ENCODE measurements around the gene SCN3B. TPM values are rescaled to one million over a fixed set of nuclear protein-coding genes. Genes with fewer than 3 reads are reported as not detected.

Gene SCN3B
- total and polyA plus RNA-seq, 5 donors, result 0.20 to 0.91 (median 0.56) TPM

DNA sequence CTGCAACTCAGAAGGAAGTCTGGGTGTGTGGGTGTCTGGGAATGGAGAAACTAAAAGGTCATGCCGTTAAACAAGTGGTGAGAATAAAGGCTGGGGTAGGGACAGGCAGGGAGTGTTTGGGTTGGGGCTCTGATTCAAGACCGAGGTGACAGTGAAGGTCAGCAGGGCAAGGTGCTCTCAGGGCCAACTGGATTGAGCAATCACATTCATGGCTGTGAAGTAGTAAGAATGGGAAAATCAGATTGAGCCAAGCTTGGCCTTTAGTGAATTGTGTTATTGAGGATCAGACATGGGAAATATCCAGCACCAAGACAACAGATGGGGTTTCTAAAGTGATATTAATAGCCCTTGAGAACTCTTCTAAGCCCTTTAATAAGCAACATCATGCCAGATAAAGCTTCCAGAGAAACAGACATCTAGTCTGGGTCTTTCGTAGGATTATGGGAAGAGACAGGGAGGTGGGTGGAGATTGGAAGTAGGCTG is 24.3 kb downstream of the SCN3B start:
- DNase-seq (no peak), ATAC-seq (peak in 1 of 2 donors; percentile 48)
- Histone ChIP-seq H3K4me3 (ENCODE audit: low read length) (no peak overlapping the region), H3K27ac (ENCODE audit: low read length) (no peak overlapping the region), H3K27me3 (ENCODE audit: control insufficient read depth, insufficient read depth) (no peaks in the 10 kb centered on the region), H3K4me1 (ENCODE audit: control insufficient read depth, insufficient read depth, low read length) (no peaks in the 10 kb centered on the region), H3K9me3 (ENCODE audit: control insufficient read depth, low read length) (no peaks in the 10 kb centered on the region)
- intact Hi-C loops (cut with DNase I), result no loop called here
- 38% methylated on average over 3 of the region's 3 CpGs for WGBS

DNA sequence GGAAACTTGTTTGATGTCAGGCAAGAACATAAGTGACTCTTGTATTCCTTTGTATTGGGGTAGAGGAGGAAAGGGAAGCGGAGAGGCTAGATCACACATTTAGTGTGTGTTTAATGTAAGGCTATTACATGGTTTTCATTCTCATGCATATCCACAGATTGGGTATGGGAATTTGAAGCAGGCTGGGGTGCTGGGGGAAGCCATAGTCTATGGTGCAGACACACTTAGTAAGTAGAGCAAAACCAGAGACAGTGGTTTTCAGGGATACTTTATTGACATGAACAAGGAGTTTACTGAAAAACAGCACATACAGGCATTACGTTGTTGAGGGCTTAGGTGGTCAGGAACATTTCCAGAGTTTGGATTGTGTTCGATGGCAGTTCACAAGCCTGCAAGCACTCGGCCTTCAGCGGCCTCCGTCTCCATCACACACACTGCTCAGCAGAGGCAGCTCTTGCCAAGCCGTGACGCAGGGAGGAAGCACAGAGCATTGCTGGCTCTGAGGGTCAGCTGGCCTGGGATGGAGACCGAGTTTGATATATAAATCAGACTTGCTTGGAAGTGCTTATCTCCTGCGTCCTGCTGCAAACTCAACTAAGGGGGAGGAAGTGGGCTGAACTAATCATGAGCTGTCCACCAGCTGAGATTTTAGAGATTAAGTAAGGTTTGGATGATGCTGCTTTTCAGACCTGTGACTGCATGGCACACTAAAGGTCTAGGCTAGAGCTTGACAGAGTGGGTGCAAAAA is 25.3 kb downstream of the SCN3B start:
- H3K9me3 ChIP-seq (ENCODE audit: control insufficient read depth, low read length), result no peaks in the 10 kb centered on the region
- H3K4me1 ChIP-seq (ENCODE audit: control insufficient read depth, insufficient read depth, low read length), result no peaks in the 10 kb centered on the region
- DNase-seq (peak; percentile 86 to 92 (median 88)), ATAC-seq (peak; percentile 87 to 94)
- H3K4me3 ChIP-seq (ENCODE audit: low read length), result no peak overlapping the region
- H3K27me3 ChIP-seq (ENCODE audit: control insufficient read depth, insufficient read depth), result no peaks in the 10 kb centered on the region
- intact Hi-C loops (cut with DNase I), result no loop called here
- no peak overlapping the region for H3K27ac ChIP-seq (ENCODE audit: low read length)
- 30% methylated on average over 10 of the region's 10 CpGs for WGBS

DNA sequence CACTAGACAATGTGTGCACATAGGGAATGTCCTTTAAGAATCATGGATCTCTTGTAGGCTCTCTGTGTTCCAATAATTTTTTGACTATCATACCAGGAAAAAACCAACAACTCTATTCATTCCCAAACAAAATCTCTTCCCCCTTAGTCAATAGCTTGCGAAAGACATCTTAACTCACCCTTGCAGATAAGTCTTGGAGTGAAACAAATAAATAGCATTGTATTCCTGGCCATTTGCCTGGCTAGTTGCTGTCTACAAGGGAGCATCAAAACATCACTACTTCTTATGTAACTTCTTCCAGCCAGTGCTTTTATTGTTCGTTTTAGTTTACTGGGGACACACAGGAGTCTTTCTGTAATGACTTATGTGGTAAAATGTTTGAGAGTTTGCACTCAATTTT is 29.4 kb downstream of the SCN3B start:
- no peak for DNase-seq
- no peak for ATAC-seq
- WGBS, result 92% methylated on average over 2 of the region's 2 CpGs
- H3K27ac ChIP-seq (ENCODE audit: low read length), result no peak overlapping the region
- no peak overlapping the region for H3K4me3 ChIP-seq (ENCODE audit: low read length)
- no peaks in the 10 kb centered on the region for H3K27me3 ChIP-seq (ENCODE audit: control insufficient read depth, insufficient read depth)
- intact Hi-C loops (cut with DNase I), result no loop called here
- H3K4me1 ChIP-seq (ENCODE audit: control insufficient read depth, insufficient read depth, low read length), result no peaks in the 10 kb centered on the region
- H3K9me3 ChIP-seq (ENCODE audit: control insufficient read depth, low read length), result no peaks in the 10 kb centered on the region

DNA sequence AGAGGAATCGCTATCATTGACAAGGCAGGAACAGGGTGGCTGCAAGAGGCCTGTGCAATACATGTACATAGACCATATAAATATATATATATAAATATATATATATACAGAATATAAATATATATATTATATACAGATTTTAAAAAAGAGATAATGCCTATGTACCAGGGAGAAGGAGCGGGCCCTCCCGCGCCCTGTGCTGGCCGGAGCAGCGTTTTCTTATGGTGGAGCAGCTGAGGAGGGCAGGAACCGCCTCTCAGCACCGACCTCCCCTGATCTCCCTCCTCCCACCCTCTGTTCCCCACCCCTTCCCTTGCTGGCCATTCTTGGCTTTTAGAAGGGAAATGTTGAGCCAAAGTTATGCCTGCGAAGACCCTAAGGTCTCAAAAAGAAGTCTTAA is 31.8 kb downstream of the SCN3B start:
- WGBS, result 93% methylated on average over 9 of the region's 9 CpGs
- no peaks in the 10 kb centered on the region for H3K4me1 ChIP-seq (ENCODE audit: control insufficient read depth, insufficient read depth, low read length)
- no peak overlapping the region for H3K27ac ChIP-seq (ENCODE audit: low read length)
- ATAC-seq, result no peak
- H3K4me3 ChIP-seq (ENCODE audit: low read length), result no peak overlapping the region
- DNase-seq, result no peak
- intact Hi-C loops (cut with DNase I), result no loop called here
- no peaks in the 10 kb centered on the region for H3K27me3 ChIP-seq (ENCODE audit: control insufficient read depth, insufficient read depth)
- no peaks in the 10 kb centered on the region for H3K9me3 ChIP-seq (ENCODE audit: control insufficient read depth, low read length)

DNA sequence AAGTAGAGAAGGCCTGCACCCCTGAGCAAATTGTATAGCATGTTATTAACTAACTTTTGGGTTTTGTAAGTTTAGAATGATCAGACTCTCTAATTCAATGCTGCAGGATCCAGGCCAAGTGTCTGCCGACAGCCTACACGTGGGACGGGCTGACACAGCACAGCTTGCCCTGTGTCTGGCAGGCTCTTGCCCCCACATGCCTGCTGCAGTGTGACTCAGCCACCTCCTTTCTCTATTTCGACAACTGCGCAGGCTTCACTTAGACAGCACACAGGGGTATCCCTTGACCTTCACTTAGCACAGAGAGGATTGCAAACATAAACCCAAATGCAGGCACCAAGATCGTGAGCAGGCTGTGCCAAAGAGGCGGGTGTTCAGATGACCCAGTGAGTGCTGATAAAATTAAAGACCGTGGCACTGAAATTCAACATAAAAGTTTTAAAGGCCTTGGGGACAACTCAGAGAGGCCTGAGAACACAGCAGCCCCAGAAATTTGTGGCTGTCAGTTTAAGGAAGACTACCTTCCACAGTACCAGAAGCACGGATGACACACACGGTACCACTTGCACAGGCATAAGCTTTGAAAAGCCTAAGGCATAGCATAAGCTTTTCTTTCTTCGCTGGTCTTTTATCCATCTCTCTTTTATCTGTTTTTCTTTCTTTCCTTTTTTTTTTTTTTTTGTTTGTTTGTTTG is 37.8 kb downstream of the SCN3B start:
- Histone ChIP-seq H3K4me1 (ENCODE audit: control insufficient read depth, insufficient read depth, low read length) (no peaks in the 10 kb centered on the region), H3K27me3 (ENCODE audit: control insufficient read depth, insufficient read depth) (no peaks in the 10 kb centered on the region), H3K9me3 (ENCODE audit: control insufficient read depth, low read length) (no peaks in the 10 kb centered on the region), H3K27ac (ENCODE audit: low read length) (peak overlapping the region; percentile 25), H3K4me3 (ENCODE audit: low read length) (no peak overlapping the region)
- intact Hi-C loops (cut with DNase I), result no loop called here
- ATAC-seq, result peak; percentile 94 to 96
- 57% methylated on average over 11 of the region's 11 CpGs for WGBS
- DNase-seq, result peak; percentile 75 to 84 (median 81)

DNA sequence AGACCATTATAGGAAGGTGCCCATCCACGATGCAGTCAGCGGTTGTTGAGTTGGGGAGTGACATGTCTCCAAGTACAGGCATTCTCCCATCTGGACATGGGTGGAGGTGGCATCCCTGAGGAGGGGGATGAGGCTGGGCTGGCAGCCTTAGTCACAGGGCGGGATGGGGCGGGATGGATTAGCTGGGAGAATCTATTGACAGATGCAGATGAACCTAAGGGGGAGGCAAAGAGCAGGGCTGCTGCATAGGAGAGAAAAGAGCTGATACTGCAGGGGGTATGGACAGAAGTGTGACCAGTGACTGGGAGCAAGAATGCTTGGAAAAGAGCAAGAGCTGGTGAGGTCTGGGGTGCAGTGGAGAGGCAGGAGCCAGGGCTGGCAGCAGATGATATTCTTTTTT is 42.7 kb downstream of the SCN3B start:
- H3K9me3 ChIP-seq (ENCODE audit: control insufficient read depth, low read length), result no peaks in the 10 kb centered on the region
- no peak overlapping the region for H3K27ac ChIP-seq (ENCODE audit: low read length)
- no peaks in the 10 kb centered on the region for H3K27me3 ChIP-seq (ENCODE audit: control insufficient read depth, insufficient read depth)
- WGBS, result 93% methylated on average over 4 of the region's 4 CpGs
- no peaks in the 10 kb centered on the region for H3K4me1 ChIP-seq (ENCODE audit: control insufficient read depth, insufficient read depth, low read length)
- no peak for ATAC-seq
- DNase-seq, result no peak
- H3K4me3 ChIP-seq (ENCODE audit: low read length), result no peak overlapping the region
- intact Hi-C loops (cut with DNase I), result no loop called here

DNA sequence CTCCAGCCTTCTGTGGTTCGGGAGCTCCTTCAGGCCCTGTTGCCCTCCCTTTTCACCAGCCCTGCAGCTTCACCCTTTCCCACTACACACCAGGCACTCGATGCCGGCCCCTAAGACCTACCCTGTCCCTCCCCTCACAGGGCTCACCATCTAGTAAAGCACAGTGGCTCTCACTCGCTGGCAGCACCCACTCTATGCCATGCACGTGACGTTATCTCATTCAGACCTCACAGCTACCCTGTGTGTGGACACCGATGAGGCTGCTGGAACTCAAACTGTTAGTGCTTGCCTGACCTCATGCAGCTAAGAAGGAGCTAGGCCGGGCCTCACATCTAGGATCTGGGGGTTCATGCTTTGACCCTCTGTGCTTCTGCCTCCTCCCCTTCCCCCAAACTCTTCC is 45.5 kb downstream of the SCN3B start:
- WGBS, result 89% methylated on average over 8 of the region's 8 CpGs
- no peak for ATAC-seq
- no peak for DNase-seq
- intact Hi-C loops (cut with DNase I), result no loop called here
- Histone ChIP-seq H3K4me3 (ENCODE audit: low read length) (no peak overlapping the region), H3K27me3 (ENCODE audit: control insufficient read depth, insufficient read depth) (no peaks in the 10 kb centered on the region), H3K4me1 (ENCODE audit: control insufficient read depth, insufficient read depth, low read length) (no peaks in the 10 kb centered on the region), H3K27ac (ENCODE audit: low read length) (no peak overlapping the region), H3K9me3 (ENCODE audit: control insufficient read depth, low read length) (no peaks in the 10 kb centered on the region)

DNA sequence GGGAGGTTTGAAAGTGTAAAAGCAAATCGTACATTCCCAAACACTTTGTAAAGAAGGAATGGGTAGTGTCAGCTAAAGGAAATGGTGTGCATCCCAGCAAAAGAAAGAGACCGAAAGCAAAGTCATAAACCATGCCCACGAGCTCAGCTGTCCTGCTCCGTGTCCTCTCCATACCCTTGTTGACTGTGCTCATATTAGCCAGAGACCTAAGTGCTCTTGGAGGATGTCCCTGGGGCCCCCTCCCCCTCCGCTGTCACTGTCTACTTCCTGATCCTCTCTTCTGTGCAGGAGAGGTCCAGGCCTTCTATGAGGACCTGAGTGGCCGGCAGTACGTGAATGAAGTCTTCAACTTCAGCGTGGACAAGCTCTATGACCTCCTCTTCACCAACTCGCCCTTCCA is 46.1 kb downstream of the SCN3B start:
- 92% methylated on average over 9 of the region's 9 CpGs for WGBS
- DNase-seq (no peak), ATAC-seq (no peak)
- no peaks in the 10 kb centered on the region for H3K9me3 ChIP-seq (ENCODE audit: control insufficient read depth, low read length)
- intact Hi-C loops (cut with DNase I), result no loop called here
- H3K27me3 ChIP-seq (ENCODE audit: control insufficient read depth, insufficient read depth), result no peaks in the 10 kb centered on the region
- H3K4me1 ChIP-seq (ENCODE audit: control insufficient read depth, insufficient read depth, low read length), result no peaks in the 10 kb centered on the region
- no peak overlapping the region for H3K4me3 ChIP-seq (ENCODE audit: low read length)
- no peak overlapping the region for H3K27ac ChIP-seq (ENCODE audit: low read length)

DNA sequence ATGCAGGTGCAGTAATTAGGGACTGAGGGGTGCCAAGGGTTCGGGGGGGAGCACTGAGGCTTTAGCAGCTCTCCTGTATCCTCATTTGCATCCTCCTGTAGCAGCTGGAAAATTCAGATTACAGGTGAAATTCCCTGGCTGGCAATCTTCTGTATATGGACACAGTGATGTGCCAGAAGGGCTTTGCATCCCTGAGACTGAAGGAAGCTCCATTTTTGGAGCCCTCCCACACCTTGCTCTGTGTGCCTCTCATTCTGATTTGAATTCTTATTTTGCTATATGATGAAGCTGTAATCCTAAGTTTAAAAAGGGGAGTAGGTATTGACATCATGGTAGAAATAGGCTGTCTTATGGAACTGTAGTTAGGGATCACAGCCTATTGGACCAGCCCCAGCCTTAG is 46.6 kb downstream of the SCN3B start:
- Histone ChIP-seq H3K9me3 (ENCODE audit: control insufficient read depth, low read length) (no peaks in the 10 kb centered on the region), H3K27ac (ENCODE audit: low read length) (no peak overlapping the region), H3K4me3 (ENCODE audit: low read length) (no peak overlapping the region), H3K4me1 (ENCODE audit: control insufficient read depth, insufficient read depth, low read length) (no peaks in the 10 kb centered on the region), H3K27me3 (ENCODE audit: control insufficient read depth, insufficient read depth) (no peaks in the 10 kb centered on the region)
- DNase-seq, result no peak
- ATAC-seq, result no peak
- intact Hi-C loops (cut with DNase I), result no loop called here
- 85% methylated on average over 1 of the region's 1 CpG for WGBS

DNA sequence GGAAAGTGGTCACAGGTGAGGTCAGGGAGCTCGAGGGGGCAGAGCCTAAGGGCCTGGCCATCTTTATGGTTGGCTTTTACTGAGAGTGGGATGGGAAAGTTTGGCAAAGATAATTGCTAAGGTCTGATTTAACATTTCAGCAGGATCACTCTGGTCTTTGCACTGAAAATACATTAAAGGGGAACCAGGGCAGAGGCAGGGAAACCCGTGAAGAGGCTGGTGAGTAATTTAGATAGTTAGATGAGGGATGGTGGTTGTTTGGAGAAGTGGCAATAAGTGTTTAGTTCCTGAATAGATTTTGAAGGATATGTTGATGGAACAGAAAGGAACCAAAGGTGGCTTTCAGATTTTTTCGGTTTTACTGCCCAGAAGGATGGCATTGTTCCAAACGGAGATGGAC is 50.8 kb downstream of the SCN3B start:
- no peaks in the 10 kb centered on the region for H3K9me3 ChIP-seq (ENCODE audit: control insufficient read depth, low read length)
- DNase-seq (no peak), ATAC-seq (no peak)
- H3K4me3 ChIP-seq (ENCODE audit: low read length), result no peak overlapping the region
- intact Hi-C loops (cut with DNase I), result no loop called here
- 88% methylated on average over 4 of the region's 4 CpGs for WGBS
- H3K27ac ChIP-seq (ENCODE audit: low read length), result no peak overlapping the region
- no peaks in the 10 kb centered on the region for H3K27me3 ChIP-seq (ENCODE audit: control insufficient read depth, insufficient read depth)
- no peaks in the 10 kb centered on the region for H3K4me1 ChIP-seq (ENCODE audit: control insufficient read depth, insufficient read depth, low read length)

DNA sequence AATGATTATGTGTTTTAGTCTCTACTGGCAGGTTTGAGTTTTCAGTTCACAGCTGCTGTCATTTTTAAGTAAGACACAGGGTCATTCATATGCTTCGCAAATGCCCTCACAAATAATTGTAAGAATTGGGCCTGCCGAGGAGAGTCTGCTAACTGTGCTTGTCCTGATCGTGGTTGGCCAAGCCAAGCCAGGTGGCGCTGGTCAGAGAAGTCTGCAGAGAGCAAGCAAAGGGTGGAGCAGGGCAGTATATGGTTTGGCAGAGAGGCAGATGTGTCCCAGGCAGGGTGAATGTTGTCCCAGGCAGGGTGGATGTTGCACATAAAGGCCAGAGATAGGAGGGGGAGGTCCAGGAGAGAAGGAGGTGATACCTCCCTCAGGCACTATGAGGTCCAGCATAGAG is 52.7 kb downstream of the SCN3B start:
- 81% methylated on average over 4 of the region's 4 CpGs for WGBS
- Histone ChIP-seq H3K4me3 (ENCODE audit: low read length) (no peak overlapping the region), H3K4me1 (ENCODE audit: control insufficient read depth, insufficient read depth, low read length) (no peaks in the 10 kb centered on the region), H3K9me3 (ENCODE audit: control insufficient read depth, low read length) (no peaks in the 10 kb centered on the region), H3K27me3 (ENCODE audit: control insufficient read depth, insufficient read depth) (no peaks in the 10 kb centered on the region), H3K27ac (ENCODE audit: low read length) (no peak overlapping the region)
- intact Hi-C loops (cut with DNase I), result no loop called here
- DNase-seq, result no peak
- ATAC-seq, result no peak
